Endothelial cell of umbilical vein (primary cell): ENCODE results near the gene MYORG. TPM values are rescaled to one million over a fixed set of nuclear protein-coding genes. Genes with fewer than 3 reads are reported as not detected.

ENCODE experiments used
- BruUV-seq: library from RNA; stranded (reverse); fragments of 400-500 nt; replicated peaks from 2 replicates; lab custom pipeline; 2021; lab: Mats Ljungman, UMichigan
- CTCF ChIA-PET: fragments of 300-600, 350-600 bp; sonication (Branson Sonifier 250); formaldehyde crosslinking; loops from one replicate; lab custom pipeline; 2021; ENCODE audit warnings: antibody characterized with exemption, inconsistent platforms; lab: Charles Lee
- POLR2A ChIA-PET: fragments of 300-600, 350-600 bp; sonication (Branson Sonifier 250); formaldehyde crosslinking; loops from one replicate; lab custom pipeline; 2021; ENCODE audit warnings: antibody characterized with exemption, inconsistent platforms; lab: Charles Lee
- DNase-seq: peaks from one replicate; pipeline ENCODE4 v3.0.0-alpha.2; 2011; ENCODE audit warnings: low read depth, low spot score
- FAIRE-seq: peaks from 2 replicates; lab custom pipeline; 2011; peaks lifted over from hg19 to GRCh38; lab: Jason Lieb, UNC
- H2AFZ ChIP-seq: 2 replicates; pipeline ENCODE4 v1.6.0; 2012; ENCODE audit warnings: low read depth, low read length, control low read depth, inconsistent platforms
- H3K27ac ChIP-seq: 2 replicates; pipeline ENCODE4 v1.5.1; 2011; ENCODE audit warnings: low read depth, mild to moderate bottlenecking, control low read depth, low read length, moderate library complexity; ENCODE audit not compliant: insufficient read depth
- H3K27me3 ChIP-seq, 2 experiments: 2 replicates each; pipeline versions ENCODE4 v1.6.0 to v1.6.1; 2011; ENCODE audit warnings: low read length in 2 of 2, mixed read lengths in 1 of 2; ENCODE audit not compliant: control insufficient read depth in 2 of 2, insufficient read depth in 2 of 2
- H3K36me3 ChIP-seq, 2 experiments: 2 replicates in 1 of 2; 3 replicates in 1 of 2; pipeline ENCODE4 v1.5.1; 2011; ENCODE audit warnings: low read length in 2 of 2, mild to moderate bottlenecking in 1 of 2, moderate library complexity in 1 of 2; ENCODE audit not compliant: control insufficient read depth in 2 of 2, insufficient read depth in 2 of 2; ENCODE audit errors: extremely low read depth in 1 of 2
- H3K4me1 ChIP-seq: 3 replicates; pipeline ENCODE4 v1.5.1; 2011; ENCODE audit warnings: mild to moderate bottlenecking, low read length; ENCODE audit not compliant: control insufficient read depth, insufficient read depth; ENCODE audit errors: extremely low read depth
- H3K4me2 ChIP-seq: 2 replicates; pipeline ENCODE4 v1.6.1; 2011; ENCODE audit warnings: low read length, control low read depth, mixed read lengths; ENCODE audit not compliant: insufficient read depth
- H3K4me3 ChIP-seq, 3 experiments: fragments of 200-600 bp in 1 of 3; sonication (generic), shearing (Covaris generic) in 1 of 3; replicated peaks in 1 of 3; 2 replicates each; pipeline ENCODE4 v1.5.1; 2011 to 2016; ENCODE audit warnings: control low read depth in 3 of 3, low read length in 3 of 3, mild to moderate bottlenecking in 2 of 3, inconsistent platforms in 1 of 3, low read depth in 1 of 3, moderate library complexity in 1 of 3; ENCODE audit not compliant: insufficient read depth in 1 of 3
- H3K79me2 ChIP-seq: 2 replicates; pipeline ENCODE4 v1.6.0; 2012; ENCODE audit warnings: low read length, inconsistent platforms; ENCODE audit not compliant: control insufficient read depth, insufficient read depth
- H3K9ac ChIP-seq: replicated peaks from 2 replicates; pipeline ENCODE3; 2011; ENCODE audit warnings: low read length, control low read depth; ENCODE audit not compliant: insufficient read depth; ENCODE audit errors: extremely low read depth
- H3K9me1 ChIP-seq: replicated peaks from 3 replicates; pipeline ENCODE4 v1.6.0; 2011; ENCODE audit warnings: mild to moderate bottlenecking, low read length; ENCODE audit not compliant: control insufficient read depth, insufficient read depth; ENCODE audit errors: extremely low read depth
- H3K9me3 ChIP-seq: replicated peaks from 2 replicates; pipeline ENCODE4 v1.5.1; 2012; ENCODE audit warnings: low read length, inconsistent platforms; ENCODE audit not compliant: control insufficient read depth, insufficient read depth
- H4K20me1 ChIP-seq: replicated peaks from 2 replicates; pipeline ENCODE3; 2011; ENCODE audit warnings: mild to moderate bottlenecking, low read length; ENCODE audit not compliant: control insufficient read depth, insufficient read depth; ENCODE audit errors: extremely low read depth
- EZH2 ChIP-seq: IDR thresholded peaks from 2 replicates; pipeline ENCODE4 v1.6.1; 2012; ENCODE audit warnings: borderline replicate concordance, low read depth, mild to moderate bottlenecking, moderate library complexity, low read length, inconsistent platforms; ENCODE audit not compliant: severe bottlenecking
- FOS ChIP-seq: IDR thresholded peaks from 2 replicates; pipeline ENCODE4 v1.6.1; 2011; ENCODE audit warnings: mild to moderate bottlenecking, low read length, moderate library complexity, borderline replicate concordance; ENCODE audit not compliant: insufficient read depth
- GATA2 ChIP-seq: IDR thresholded peaks from 2 replicates; pipeline ENCODE4 v1.7.0; 2011; ENCODE audit warnings: low read depth, mild to moderate bottlenecking, moderate library complexity, mixed read lengths, low read length; ENCODE audit not compliant: insufficient read length, insufficient read depth
- JUN ChIP-seq: IDR thresholded peaks from 2 replicates; pipeline ENCODE4 v1.6.1; 2011; ENCODE audit warnings: borderline replicate concordance, low read depth; ENCODE audit not compliant: insufficient read length, insufficient read depth
- MYC ChIP-seq: IDR thresholded peaks from one replicate; pipeline ENCODE4 v1.6.1; 2011; ENCODE audit warnings: mild to moderate bottlenecking, low read depth, low read length
- POLR2A ChIP-seq: IDR thresholded peaks from 2 replicates; pipeline ENCODE4 v1.6.1; 2012; ENCODE audit warnings: low read depth, mild to moderate bottlenecking, control low read depth, low read length
- POLR2AphosphoS5 ChIP-seq: IDR thresholded peaks from 2 replicates; pipeline ENCODE4 v1.6.1; 2012; ENCODE audit warnings: low read depth, mild to moderate bottlenecking, control low read depth, low read length, moderate library complexity; ENCODE audit not compliant: insufficient read depth
- dilution Hi-C: fragments of 300-500 bp; cut with MboI; formaldehyde crosslinking; loops from one replicate; pipeline ENCODE4 v1.15.0; 2019; ENCODE audit warnings: low sequenced_read_pairs; ENCODE audit not compliant: extremely low pct_ligation_motif_present
- intact Hi-C: fragments of 100-400 bp; cut with micrococcal nuclease; formaldehyde crosslinking; loops from one replicate; pipeline ENCODE4 v1.10.0; 2022
- polyA plus RNA-seq, 4 experiments: library from polyadenylated mRNA; depleted of rRNA in 3 of 4; stranded (reverse) in 3 of 4; unstranded in 1 of 4; fragments of >200 nt; gene quantifications; 2 replicates each; pipeline versions ENCODE4 v1.2.1 to v1.2.3, GENCODE V29; 2011 to 2012; ENCODE audit warnings: missing spikeins in 1 of 4
- total RNA-seq: library from RNA; stranded (reverse); gene quantifications from 2 replicates; pipeline ENCODE4 v1.2.3, GENCODE V29; 2021
- TF ChIP-seq, protein P1 (sequence below), 2 donors: IDR thresholded peaks; 1 replicate in 1 of 2; 2 replicates in 1 of 2; pipeline ENCODE4 v1.5.1; 2011; ENCODE audit warnings: low read length in 2 of 2, mild to moderate bottlenecking in 2 of 2, moderate library complexity in 2 of 2, control low read depth in 1 of 2, inconsistent platforms in 1 of 2, low read depth in 1 of 2; ENCODE audit not compliant: insufficient read depth in 1 of 2; ENCODE audit errors: extremely low read depth in 1 of 2
- TF ChIP-seq, protein P2 (sequence below): IDR thresholded peaks from 2 replicates; pipeline ENCODE4 v1.6.1; 2011; ENCODE audit not compliant: insufficient read depth, insufficient read length

Gene MYORG
- total and polyA plus RNA-seq, 2 donors (not counting 3 experiments of a cell fraction or from before 2014, with no cell fraction given): 2.8 to 7.0 TPM

DNA sequence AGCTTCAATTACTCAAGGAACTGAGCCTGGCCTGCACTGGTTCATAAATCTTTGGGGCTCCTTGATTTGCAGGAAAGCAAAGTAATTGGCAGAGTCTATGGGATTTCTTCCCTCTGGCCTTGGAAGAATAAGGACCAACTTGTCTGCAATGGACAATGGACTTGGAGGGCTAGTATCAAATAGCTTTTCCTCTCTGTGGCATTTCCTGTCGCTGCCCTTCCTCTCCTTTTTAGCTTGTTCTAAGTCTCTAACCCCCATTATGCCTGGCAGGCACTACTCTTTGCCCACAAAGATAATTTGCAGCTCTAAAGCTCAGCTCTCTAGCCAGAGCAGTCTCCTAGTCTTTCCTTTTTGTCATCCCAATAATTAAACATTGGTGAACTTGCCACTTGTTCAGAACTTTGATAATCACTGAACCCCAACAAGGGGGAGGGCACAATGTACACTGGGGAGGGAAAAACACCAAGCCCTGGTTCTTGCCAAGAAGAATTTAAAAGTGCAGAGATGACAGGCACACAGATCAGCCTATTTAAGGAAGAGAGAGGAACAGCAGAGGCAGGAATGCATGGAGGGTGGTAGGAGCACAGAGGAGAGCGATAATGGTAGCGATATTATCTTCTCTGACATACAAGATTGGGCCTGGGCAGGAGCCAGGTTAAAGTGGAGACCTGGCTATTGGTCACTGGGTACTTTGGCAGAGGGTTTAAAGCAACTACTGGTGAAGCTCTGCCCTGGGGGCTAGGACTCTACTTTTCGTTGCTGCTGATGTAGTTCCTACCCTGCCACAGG lies 43.2 kb upstream of the MYORG start:
- no TSS peak for BruUV-seq
- Histone ChIP-seq H3K4me1 (peaks cover 11% of the 10 kb centered on the region), H3K4me2 (no peak overlapping the region), H3K4me3 (no peak overlapping the region), H3K9ac (no peak overlapping the region), H3K36me3 (no peaks in the 10 kb centered on the region), H3K79me2 (no peaks in the 10 kb centered on the region), H3K9me3 (no peaks in the 10 kb centered on the region), H3K27me3 (no peaks in the 10 kb centered on the region), H3K27ac (no peak overlapping the region), H4K20me1 (no peaks in the 10 kb centered on the region), H2AFZ (no peak overlapping the region), H3K9me1 (no peaks in the 10 kb centered on the region)
- CTCF ChIA-PET: interaction anchor here (0.5 to 3.6 kb wide), 7 partner anchors 11 to 184 kb away, joined by 3 to 33 read pairs (median 4); no protein-coding TSS in a partner anchor
- dilution Hi-C loops (loop anchor here (25.0 kb wide), 1 partner anchor 92 kb away; the partner anchor contains the start of gene ENHO), intact Hi-C loops (no loop called here)
- POLR2A ChIA-PET: no interaction called here
- FAIRE-seq (peak; percentile 75), DNase-seq (peak; percentile 22)
- TF ChIP-seq EZH2: no peak
- TF ChIP-seq POLR2A: no peak
- TF ChIP-seq POLR2AphosphoS5: no peak
- TF ChIP-seq, protein P1, sequence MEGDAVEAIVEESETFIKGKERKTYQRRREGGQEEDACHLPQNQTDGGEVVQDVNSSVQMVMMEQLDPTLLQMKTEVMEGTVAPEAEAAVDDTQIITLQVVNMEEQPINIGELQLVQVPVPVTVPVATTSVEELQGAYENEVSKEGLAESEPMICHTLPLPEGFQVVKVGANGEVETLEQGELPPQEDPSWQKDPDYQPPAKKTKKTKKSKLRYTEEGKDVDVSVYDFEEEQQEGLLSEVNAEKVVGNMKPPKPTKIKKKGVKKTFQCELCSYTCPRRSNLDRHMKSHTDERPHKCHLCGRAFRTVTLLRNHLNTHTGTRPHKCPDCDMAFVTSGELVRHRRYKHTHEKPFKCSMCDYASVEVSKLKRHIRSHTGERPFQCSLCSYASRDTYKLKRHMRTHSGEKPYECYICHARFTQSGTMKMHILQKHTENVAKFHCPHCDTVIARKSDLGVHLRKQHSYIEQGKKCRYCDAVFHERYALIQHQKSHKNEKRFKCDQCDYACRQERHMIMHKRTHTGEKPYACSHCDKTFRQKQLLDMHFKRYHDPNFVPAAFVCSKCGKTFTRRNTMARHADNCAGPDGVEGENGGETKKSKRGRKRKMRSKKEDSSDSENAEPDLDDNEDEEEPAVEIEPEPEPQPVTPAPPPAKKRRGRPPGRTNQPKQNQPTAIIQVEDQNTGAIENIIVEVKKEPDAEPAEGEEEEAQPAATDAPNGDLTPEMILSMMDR (IDR thresholded peaks at IDR 0.05; ENCODE audit: extremely low read depth in 1 of 2, insufficient read depth in 1 of 2, low read depth in 1 of 2, low read length in 2 of 2): no peak
- TF ChIP-seq GATA2: no peak
- no peak for TF ChIP-seq MYC
- TF ChIP-seq FOS: no peak
- no peak for TF ChIP-seq JUN
- TF ChIP-seq, protein P2, sequence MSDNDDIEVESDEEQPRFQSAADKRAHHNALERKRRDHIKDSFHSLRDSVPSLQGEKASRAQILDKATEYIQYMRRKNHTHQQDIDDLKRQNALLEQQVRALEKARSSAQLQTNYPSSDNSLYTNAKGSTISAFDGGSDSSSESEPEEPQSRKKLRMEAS: no peak
